Measurements from ENCODE around the gene COL4A6.

DNA sequence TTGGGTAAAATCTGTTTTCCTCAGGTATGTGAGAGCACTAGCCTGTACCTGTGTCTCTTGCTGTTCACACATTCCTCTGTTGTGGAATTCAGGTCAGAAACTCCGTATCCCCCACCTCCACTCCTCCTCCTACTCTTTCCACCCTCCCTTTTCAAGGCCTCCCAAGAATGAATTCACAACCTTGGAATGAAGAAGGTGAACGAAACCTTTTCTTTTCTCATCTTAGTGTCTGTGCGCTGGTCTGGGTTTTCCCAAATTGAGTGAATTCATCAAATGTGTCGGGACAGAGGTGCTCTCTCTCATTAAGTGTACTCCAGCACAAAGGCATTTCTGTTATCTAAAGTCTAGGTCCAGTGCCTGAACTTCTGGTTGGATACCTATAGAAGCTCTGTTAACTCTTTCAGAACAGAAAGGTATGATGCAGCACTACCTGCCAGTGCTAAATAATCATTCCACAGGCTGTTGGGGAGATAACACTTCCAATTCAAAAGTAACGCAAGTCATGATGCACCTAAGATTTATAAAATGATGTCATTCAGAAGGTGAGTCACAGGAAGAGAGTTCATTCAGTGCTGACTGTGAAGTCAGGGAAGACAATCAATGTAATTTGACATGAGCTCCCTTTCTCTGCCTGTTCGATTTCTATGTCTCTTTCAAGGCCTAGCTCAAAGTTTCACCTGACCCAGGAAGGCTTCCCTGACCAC is 41.9 kb downstream of the COL4A6 start:
- TF ChIP-seq, protein P1, sequence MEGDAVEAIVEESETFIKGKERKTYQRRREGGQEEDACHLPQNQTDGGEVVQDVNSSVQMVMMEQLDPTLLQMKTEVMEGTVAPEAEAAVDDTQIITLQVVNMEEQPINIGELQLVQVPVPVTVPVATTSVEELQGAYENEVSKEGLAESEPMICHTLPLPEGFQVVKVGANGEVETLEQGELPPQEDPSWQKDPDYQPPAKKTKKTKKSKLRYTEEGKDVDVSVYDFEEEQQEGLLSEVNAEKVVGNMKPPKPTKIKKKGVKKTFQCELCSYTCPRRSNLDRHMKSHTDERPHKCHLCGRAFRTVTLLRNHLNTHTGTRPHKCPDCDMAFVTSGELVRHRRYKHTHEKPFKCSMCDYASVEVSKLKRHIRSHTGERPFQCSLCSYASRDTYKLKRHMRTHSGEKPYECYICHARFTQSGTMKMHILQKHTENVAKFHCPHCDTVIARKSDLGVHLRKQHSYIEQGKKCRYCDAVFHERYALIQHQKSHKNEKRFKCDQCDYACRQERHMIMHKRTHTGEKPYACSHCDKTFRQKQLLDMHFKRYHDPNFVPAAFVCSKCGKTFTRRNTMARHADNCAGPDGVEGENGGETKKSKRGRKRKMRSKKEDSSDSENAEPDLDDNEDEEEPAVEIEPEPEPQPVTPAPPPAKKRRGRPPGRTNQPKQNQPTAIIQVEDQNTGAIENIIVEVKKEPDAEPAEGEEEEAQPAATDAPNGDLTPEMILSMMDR (IDR thresholded peaks at IDR 0.05; ENCODE audit: low read length): no peak
- TF ChIP-seq EZH2phosphoT487 (IDR thresholded peaks at IDR 0.05; ENCODE audit: low read length): no peak
